Transverse colon (tissue), 4 donors: Measurements from ENCODE around the gene MYH9.

Experiments
- EP300 ChIP-seq: sonication (generic); formaldehyde crosslinking; IDR thresholded peaks from one replicate; pipeline ENCODE4 v1.6.1; 2017; ENCODE audit warnings: antibody characterized with exemption, low read depth
- POLR2A ChIP-seq: fragments of 450-650 bp; IDR thresholded peaks from one replicate; pipeline ENCODE4 v1.6.1; 2016; ENCODE audit warnings: antibody characterized with exemption, mild to moderate bottlenecking, moderate library complexity
- POLR2AphosphoS5 ChIP-seq, 3 donors: sonication (generic); formaldehyde crosslinking; IDR thresholded peaks; one replicate each; pipeline ENCODE4 v1.6.1; 2016; ENCODE audit warnings: antibody characterized with exemption in 3 of 3
- TF ChIP-seq, protein P1 (sequence below), 5 experiments: fragments of 200-600 bp in 3 of 5; fragments of 450-650 bp in 2 of 5; sonication (generic) in 3 of 5; IDR thresholded peaks; 1 replicate in 2 of 5; 2 replicates in 3 of 5; pipeline ENCODE4 v1.5.1; 2016 to 2017; ENCODE audit warnings: antibody characterized with exemption in 5 of 5, inconsistent platforms in 3 of 5, mild to moderate bottlenecking in 2 of 5, moderate library complexity in 1 of 5

DNA sequence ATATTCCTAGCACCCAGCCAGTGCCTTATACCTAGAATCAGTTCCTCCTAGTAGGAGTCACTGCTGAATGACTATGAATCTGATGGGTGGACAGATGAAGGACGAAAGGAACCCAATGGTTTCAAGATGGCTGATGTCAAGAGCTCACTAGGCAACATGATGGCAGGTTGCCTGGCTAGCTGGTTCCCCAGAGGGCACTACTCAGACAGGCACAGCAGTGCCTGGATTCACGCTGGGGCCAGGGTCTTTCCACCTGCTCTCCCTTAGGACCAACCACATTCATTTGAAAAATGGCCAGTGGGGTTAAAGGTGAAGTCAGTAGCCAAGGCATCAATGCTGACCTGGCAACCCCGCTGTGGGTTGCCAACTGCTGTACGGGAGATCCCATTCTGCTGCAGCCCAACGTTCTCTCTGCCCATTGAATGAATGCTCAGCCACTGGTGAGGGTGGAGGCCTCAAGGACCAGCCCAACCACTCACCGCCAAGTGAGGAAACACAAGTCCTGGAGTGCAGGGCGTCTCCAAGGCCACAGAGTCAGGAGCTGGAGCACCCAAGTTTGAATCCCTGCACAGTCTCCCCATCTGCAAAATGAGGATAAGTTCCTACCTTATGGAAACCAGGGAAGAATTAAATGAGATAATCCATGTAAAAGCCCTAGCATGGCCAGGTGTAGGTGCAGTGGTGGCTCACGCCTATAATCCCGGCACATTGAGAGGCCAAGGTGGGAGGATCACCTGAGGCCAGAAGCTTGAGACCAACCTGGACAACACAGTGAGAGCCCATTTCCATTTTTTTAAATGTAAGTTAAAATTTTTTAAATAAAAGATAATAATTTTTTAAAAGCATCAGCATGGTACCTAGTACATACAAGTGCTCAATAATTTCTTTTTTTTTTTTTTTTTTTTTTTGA lies 12.4 kb downstream of the MYH9 start:
- TF ChIP-seq, protein P1, sequence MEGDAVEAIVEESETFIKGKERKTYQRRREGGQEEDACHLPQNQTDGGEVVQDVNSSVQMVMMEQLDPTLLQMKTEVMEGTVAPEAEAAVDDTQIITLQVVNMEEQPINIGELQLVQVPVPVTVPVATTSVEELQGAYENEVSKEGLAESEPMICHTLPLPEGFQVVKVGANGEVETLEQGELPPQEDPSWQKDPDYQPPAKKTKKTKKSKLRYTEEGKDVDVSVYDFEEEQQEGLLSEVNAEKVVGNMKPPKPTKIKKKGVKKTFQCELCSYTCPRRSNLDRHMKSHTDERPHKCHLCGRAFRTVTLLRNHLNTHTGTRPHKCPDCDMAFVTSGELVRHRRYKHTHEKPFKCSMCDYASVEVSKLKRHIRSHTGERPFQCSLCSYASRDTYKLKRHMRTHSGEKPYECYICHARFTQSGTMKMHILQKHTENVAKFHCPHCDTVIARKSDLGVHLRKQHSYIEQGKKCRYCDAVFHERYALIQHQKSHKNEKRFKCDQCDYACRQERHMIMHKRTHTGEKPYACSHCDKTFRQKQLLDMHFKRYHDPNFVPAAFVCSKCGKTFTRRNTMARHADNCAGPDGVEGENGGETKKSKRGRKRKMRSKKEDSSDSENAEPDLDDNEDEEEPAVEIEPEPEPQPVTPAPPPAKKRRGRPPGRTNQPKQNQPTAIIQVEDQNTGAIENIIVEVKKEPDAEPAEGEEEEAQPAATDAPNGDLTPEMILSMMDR (IDR thresholded peaks at IDR 0.05), result no peak
- TF ChIP-seq POLR2A (no peak), POLR2AphosphoS5 (IDR thresholded peaks at IDR 0.05) (peak in 1 of 3 donors; percentile 33), EP300 (no peak)
